HepG2 (cell line): ENCODE data around the gene PSMB3. TPM values are rescaled to one million over a fixed set of nuclear protein-coding genes. Genes with fewer than 3 reads are reported as not detected.
A peak's percentile ranks its signal among the peaks of the same experiment; 100 is the strongest.

ENCODE experiments used
- REPIN1 ChIP-seq: sonication (generic); formaldehyde crosslinking; IDR thresholded peaks from 2 replicates; pipeline ENCODE4 v1.8.0; 2022; ENCODE audit warnings: missing genetic modification reagents, low read depth, mild to moderate bottlenecking, borderline replicate concordance
- RFX5 ChIP-seq: IDR thresholded peaks from 2 replicates; pipeline ENCODE4 v1.6.1; 2011; ENCODE audit warnings: low read depth, low read length, improper control_type of control experiment
- RFXANK ChIP-seq: IDR thresholded peaks from 2 replicates; pipeline ENCODE4 v1.6.1; 2016
- SMAD3 ChIP-seq: sonication (generic); formaldehyde crosslinking; IDR thresholded peaks from 2 replicates; pipeline ENCODE4 v1.4.0; 2020; ENCODE audit warnings: missing genetic modification reagents
- TEF ChIP-seq: sonication (generic); formaldehyde crosslinking; IDR thresholded peaks from 2 replicates; pipeline ENCODE4 v1.5.0; 2020; ENCODE audit warnings: missing genetic modification reagents
- WIZ ChIP-seq: sonication (generic); formaldehyde crosslinking; IDR thresholded peaks from 2 replicates; pipeline ENCODE4 v1.5.1; 2020; ENCODE audit warnings: mild to moderate bottlenecking, missing genetic modification reagents
- ZBTB40 ChIP-seq, 2 experiments: fragments of 450-650 bp in 1 of 2; sonication (generic) in 1 of 2; formaldehyde crosslinking in 1 of 2; IDR thresholded peaks; 2 replicates each; pipeline versions ENCODE4 v1.6.1 to v1.8.0; 2016 to 2022; ENCODE audit warnings: antibody characterized with exemption in 1 of 2, mild to moderate bottlenecking in 1 of 2, missing genetic modification reagents in 1 of 2
- ZNF510 ChIP-seq: sonication (generic); formaldehyde crosslinking; IDR thresholded peaks from 2 replicates; pipeline ENCODE4 v1.4.0; 2020; ENCODE audit warnings: low read depth, mild to moderate bottlenecking, missing genetic modification reagents
- ZNF644 ChIP-seq: IDR thresholded peaks from 2 replicates; pipeline ENCODE4 v1.6.1; 2016; ENCODE audit warnings: low read depth
- ZNF775 ChIP-seq: sonication (generic); formaldehyde crosslinking; IDR thresholded peaks from 2 replicates; pipeline ENCODE4 v1.4.0; 2020; ENCODE audit warnings: missing genetic modification reagents, mild to moderate bottlenecking, moderate library complexity, borderline replicate concordance
- ZSCAN5A ChIP-seq: sonication (generic); formaldehyde crosslinking; IDR thresholded peaks from 2 replicates; pipeline ENCODE4 v1.8.0; 2022; ENCODE audit warnings: mild to moderate bottlenecking, missing genetic modification reagents, borderline replicate concordance
- polyA plus RNA-seq, 8 experiments: library from polyadenylated mRNA; depleted of rRNA in 3 of 8; stranded (reverse) in 7 of 8; unstranded in 1 of 8; fragments of >200 nt; fragmentation: Illumina TruSeq in 4 of 8; extraction: Trizol in 4 of 8; gene quantifications; 2 replicates each; pipeline versions ENCODE4 v1.2.1 to v1.2.3, GENCODE V29; 2011 to 2016; ENCODE audit warnings: low read depth in 4 of 8, missing spikeins in 1 of 8, mixed read lengths in 1 of 8; ENCODE audit not compliant: insufficient read depth in 1 of 8
- total RNA-seq, 5 experiments: library from RNA; depleted of rRNA; stranded (reverse); fragments of >200 nt; fragmentation: Illumina TruSeq; extraction: Trizol; gene quantifications; 2 replicates each; pipeline ENCODE4 v1.2.3, GENCODE V29; 2016; ENCODE audit warnings: low read depth in 1 of 5
- TF ChIP-seq, protein P1 (sequence below): sonication (generic); formaldehyde crosslinking; IDR thresholded peaks from 2 replicates; pipeline ENCODE4 v1.9.0; 2021; ENCODE audit warnings: missing genetic modification reagents, mild to moderate bottlenecking, borderline replicate concordance

PSMB3 gene
- total and polyA plus RNA-seq, 2 of the 13 experiments (the other 11 are each of a cell fraction or from before 2014, with no cell fraction given) = 366 to 517 TPM

DNA sequence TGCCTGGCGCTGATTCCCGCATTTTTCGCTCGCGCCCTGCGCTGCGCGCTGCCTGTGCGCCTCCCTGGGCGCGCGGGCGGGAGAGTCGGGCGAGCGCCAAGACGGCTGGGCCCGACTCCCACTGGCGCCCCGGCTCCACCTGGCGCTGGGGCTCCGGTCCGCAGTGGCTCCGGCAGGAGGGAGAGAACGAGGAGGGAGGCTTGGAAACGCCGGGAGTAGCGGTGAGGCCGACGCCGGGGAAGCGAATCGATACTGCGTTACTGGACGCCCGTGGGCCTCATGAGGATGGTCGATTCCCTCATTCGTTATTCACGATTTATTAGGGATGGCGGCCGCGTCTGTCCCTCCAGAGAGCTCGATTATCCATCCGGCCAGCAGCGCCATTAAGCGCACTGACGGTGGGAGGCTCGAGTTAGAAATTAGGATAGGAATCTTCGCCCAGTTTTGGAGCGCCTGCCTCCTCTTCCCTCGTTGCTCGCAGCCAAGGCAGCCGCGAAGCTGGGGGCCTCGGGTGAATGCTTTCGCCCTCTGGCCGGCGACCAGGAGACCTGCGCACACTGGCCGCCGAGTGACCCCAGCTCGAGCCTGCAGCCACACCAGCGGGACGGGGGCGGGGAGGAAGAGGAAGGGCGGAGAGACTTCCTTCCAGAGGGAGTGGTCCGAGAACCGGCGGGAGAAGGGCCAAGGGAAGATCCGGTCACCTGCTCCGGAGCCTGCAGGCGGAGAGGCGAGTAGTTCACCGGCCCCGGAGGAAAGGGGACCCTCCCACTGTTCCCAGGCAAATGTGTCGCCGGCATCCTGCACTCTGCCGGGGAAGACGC lies 3.1 kb upstream of the PSMB3 start (continued):
- TF ChIP-seq ZBTB40 (IDR thresholded peaks at IDR 0.05) (no peak), ZBTB40 (CRISPR knock-in tag; IDR thresholded peaks at IDR 0.05) (peak; percentile 22), SMAD3 (CRISPR knock-in tag) (no peak; the same call in 1 of the 2 replicates), REPIN1 (CRISPR knock-in tag) (peak; percentile 41; the same call in 1 of the 2 replicates), ZNF644 (no peak; the same call in 1 of the 2 replicates), ZNF775 (CRISPR knock-in tag) (0 out of 2 replicates have a peak, but pooled peaks have one; percentile 31), ZSCAN5A (CRISPR knock-in tag) (peak; percentile 52; the same call in 1 of the 2 replicates), ZNF510 (CRISPR knock-in tag) (no peak), WIZ (CRISPR knock-in tag) (no peak), TEF (CRISPR knock-in tag) (no peak), RFXANK (CRISPR knock-in tag) (no peak; the same call in 1 of the 2 replicates), RFX5 (no peak)
- TF ChIP-seq, protein P1, sequence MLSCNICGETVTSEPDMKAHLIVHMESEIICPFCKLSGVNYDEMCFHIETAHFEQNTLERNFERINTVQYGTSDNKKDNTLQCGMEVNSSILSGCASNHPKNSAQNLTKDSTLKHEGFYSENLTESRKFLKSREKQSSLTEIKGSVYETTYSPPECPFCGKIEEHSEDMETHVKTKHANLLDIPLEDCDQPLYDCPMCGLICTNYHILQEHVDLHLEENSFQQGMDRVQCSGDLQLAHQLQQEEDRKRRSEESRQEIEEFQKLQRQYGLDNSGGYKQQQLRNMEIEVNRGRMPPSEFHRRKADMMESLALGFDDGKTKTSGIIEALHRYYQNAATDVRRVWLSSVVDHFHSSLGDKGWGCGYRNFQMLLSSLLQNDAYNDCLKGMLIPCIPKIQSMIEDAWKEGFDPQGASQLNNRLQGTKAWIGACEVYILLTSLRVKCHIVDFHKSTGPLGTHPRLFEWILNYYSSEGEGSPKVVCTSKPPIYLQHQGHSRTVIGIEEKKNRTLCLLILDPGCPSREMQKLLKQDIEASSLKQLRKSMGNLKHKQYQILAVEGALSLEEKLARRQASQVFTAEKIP = no peak
